Activated CD4-positive, alpha-beta T cell treated with anti-CD3 and anti-CD28 coated beads, Interleukin-2, amount 50 U/mL, for 48 hours (primary cell): ENCODE measurements around the gene PTP4A2.

Experiments
- DNase-seq, 2 experiments: peaks; one replicate each; pipeline ENCODE4 v3.0.0-alpha.2; 2020

Gene PTP4A2

DNA sequence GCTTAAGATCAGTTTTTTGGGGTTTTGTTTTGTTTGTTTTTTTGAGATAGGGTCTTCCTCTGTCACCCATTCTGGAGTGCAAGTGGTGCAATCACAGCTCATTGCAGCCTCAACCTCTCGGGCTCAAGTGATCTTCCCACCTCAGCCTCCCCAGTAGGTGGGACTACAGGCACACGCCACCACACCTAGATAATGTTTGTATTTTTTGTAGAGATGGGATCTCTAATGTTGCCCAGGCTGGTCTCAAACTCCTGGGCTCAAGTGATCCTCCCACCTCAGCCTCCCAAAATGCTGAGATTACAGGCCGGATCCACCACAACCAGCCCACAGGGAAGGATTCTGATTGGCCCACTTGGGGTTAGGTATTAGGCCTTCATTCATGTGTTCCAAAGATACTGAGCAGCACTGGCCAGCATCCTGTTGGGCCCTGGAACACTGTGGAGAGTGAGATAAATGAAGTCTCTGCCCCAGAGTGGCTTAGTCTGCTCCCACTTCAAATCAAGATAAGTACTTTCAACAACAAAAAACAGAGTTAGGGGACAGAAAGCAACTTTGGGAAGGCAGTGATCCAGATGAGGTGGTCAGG, 54.7 kb downstream of the PTP4A2 start:
- no peak for DNase-seq

DNA sequence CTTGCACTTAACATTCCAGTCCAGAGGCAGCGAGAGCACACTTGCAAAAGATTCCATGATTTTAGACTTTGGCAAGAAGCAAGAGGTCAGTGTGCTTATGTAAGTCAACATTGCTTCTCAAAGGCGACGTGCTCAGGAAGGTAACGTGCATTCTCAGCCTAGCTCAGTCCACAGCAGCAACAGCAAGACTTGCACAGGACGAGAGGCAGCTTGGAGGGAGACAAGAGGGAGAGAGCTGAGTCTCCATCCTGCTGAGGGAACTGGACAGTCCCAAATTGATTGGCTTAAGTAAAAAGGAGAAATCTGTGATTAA, 56.5 kb downstream of the PTP4A2 start:
- DNase-seq = no peak

DNA sequence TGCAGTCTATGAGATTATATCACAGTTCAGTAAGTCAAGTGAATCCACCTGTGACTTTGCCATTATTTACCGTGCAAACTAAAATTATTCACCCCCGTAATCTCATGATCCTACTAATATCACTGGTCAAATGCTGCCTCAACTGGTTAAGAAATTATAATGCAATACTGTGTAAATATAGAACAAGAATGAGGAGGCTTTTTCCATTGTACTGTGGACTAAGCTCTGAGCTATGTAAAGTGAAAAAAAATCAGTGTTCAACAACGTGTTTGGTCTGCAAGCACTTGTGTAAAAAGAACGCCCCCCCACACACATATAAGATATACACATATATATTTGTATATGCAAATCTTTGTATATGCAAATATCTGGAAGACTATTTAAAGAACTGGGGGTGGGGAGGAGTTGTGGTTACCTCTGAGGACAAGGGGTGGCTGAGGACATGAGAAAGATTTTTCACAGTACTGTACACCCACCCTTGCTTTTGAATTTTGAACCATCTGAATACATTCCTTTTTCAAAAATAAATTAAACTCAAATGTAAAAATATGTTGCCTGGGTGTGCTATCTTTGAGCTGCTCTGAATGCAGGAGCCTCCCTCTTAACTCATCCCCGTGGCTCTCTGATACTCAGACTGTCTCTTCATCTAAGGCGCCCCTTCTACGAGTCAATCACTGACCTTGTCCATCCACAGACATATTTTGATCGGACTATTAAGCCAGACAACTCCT, 57.0 kb downstream of the PTP4A2 start:
- no peak for DNase-seq

GRCh38 chr1:31879981-31880608, 58.1 kb downstream of the PTP4A2 start:
- no peak for DNase-seq

DNA sequence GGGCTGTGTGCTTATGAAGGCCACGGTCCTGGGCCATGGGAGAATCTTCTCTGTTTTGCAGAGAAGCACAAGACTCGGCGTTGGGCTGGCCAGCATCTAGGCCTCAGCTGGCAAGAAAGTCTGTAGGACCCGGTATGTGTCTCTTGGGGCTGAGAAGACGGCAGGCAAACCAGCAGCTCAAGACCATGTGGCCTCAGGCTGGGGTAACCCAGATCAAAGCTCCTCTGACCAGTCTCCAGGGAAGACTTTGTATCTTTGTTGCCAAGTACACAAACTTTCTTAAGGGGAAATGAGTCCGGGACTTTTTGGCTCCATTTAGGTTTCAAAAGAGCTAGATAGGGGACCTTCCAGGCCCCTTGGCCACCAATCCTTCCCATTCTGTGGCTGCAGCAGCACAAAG, 60.1 kb downstream of the PTP4A2 start:
- DNase-seq = no peak

GRCh38 chr1:31877544-31877943, 60.6 kb downstream of the PTP4A2 start:
- no peak for DNase-seq

DNA sequence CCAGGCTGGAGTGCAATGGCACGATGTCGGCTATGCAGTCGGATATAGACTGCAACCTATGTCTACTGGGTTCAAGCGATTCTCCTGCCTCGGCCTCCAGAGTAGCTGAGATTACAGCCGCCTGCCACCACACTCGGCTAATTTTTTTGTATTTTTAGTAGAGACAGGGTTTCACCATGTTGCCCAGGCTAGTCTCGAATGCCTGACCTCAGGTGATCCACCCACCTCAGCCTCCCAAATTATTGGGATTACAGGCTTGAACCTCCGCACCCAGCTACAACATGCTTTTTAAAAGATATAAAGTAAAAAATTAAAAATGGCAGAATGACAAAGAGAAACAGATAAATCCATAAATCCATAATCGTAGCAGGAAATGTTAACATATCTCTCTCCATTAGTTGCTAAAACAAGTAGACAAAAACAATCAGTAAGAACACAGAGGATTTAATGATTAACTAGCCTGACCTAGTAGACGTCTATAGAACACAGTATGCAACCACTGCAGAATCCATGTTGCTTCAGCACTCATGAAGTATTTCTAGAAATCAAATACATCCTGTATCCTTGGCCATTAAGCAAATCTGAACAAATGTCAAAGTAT, 62.4 kb downstream of the PTP4A2 start:
- no peak for DNase-seq

DNA sequence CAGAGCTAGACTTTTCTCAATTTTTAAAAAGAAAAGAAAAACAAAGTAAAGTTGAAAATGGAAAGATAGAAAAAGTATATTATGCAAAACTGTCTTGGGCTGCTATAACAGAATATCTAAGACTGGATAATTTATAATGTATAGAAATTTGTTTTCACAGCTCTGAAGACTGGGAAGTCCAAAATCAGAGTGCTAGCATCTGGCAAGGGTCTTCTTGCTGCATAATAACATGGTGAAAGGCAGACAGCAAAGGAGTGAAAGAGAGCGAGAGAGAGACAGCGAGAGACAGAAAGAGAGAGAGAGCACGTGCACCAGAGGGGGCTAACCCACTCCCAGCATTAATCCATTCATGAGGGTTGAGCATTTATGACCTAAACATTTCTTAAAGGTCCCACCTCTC, 63.2 kb downstream of the PTP4A2 start:
- DNase-seq = no peak

GRCh38 chr1:31872658-31873636, 65.2 kb downstream of the PTP4A2 start:
- DNase-seq = no peak

DNA sequence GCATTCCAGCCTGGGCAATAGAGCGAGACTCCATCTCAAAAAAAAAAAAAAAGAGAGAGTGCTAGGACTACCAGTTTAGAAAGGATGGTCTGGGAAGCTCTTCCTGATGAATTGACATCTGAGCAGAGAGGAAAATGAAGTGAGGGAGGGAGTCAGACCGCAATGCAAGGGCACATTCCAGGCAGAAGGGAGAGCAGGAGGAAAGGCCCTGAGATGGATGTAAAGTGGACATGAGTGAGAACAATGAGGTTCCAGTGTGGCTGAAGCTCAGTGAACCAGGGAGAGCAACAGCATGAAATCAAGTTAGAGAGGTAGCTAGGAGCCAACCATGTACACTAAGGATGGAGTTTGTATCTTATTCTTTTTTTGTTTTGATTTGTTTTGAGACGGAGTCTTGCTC, 66.5 kb downstream of the PTP4A2 start:
- DNase-seq = no peak

GRCh38 chr1:31870086-31870736, 68.0 kb downstream of the PTP4A2 start:
- no peak for DNase-seq

- DNase-seq = no peak
Observed at GRCh38 chr1:31869449-31869848, 68.7 kb downstream of the PTP4A2 start.

DNA sequence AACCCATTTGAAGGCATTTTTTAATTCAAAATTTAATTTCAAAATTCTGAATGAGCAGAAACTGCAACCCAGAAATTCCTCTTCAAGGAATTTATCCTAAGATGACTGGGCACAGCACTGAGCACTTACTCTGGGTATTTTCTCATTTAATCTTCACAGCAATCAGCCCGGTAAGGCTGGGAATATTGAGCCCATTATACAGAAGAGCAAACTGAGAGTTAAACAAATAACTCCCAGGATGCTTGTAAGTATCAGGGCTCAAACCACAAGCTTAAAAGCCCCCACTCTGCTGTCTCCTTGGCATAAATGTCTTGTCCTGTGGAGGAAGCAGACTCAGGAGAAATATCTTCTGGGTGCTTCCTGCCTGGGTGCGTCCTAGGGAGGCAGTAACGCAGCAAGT, 69.3 kb downstream of the PTP4A2 start:
- DNase-seq = no peak

GRCh38 chr1:31867546-31867945, 70.6 kb downstream of the PTP4A2 start:
- no peak for DNase-seq

- no peak for DNase-seq
Observed at GRCh38 chr1:31866450-31867032, 71.6 kb downstream of the PTP4A2 start.

DNA sequence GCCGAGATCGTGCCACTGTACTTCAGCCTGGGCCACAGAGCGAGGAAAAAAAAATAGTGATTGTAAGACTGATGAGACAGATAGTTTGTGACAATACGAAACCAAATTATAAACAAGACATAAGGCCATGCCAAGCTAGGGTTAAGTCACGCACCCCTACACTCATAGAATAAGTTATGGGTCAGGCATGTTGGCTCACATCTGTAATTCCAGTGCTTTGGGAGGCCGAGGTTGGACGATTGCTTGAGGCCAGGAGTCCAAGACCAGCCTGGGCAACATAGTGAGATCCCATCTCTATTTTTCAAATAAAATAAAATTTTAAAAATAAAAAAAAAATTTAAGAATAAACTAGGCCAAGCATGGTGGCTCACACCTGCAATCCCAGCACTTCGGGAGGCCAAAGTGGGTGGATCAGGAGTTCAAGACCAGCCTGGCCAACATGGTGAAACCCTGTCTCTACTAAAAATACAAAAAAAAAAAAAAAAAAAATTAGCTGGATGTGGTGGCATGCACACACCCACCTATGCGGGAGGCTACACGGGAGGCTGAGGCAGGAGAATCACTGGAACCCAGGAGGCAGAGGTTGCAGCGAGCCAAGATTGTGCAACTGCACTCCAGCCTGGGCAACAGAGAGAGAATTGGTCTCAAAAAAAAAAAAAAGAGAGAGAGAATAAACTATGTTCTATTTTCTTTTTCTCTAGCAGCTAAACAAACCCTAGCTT, 72.3 kb downstream of the PTP4A2 start:
- DNase-seq = no peak

GRCh38 chr1:31862071-31862470, 76.1 kb downstream of the PTP4A2 start:
- no peak for DNase-seq

- DNase-seq = no peak
Observed at GRCh38 chr1:31861346-31861745, 76.8 kb downstream of the PTP4A2 start.

DNA sequence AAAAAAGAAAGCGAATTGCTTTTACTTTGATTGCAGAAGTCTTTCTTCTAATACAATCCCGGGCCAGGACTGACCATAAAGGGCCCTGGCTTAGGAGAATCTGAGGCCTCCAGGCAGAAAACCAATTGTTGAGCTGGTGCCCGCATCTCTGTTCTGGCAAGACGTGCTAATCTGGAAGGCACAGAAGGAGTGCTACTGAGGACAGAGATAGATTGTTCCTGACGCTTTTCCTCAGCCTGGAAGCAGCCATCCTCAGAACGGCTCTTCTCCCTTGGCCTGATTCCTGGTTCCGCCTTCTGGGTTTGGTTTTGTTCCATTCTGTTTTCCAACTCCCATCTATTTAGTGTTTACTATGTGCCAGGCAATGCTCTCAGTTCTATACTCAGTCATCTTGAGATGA, 77.6 kb downstream of the PTP4A2 start:
- no peak for DNase-seq

DNA sequence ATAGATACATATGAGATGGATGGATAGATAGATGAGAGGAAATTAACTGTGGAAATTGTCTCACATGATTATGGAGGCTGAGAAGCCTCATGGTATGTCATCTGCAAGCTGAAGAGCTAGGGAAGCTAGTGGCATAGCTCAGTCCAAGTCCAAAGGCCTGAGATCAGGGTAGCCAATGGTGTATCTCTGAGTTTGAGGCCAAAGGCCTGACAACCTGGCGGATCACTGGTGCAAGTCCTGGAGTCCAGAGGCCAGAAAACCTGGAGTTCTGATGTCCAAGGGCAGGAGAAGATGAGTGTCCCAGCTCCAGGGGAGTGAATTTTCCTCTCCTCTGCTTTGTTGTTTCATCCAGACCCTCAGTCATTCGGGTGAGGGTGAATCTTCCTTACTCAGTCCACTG, 78.4 kb downstream of the PTP4A2 start:
- DNase-seq = no peak

DNA sequence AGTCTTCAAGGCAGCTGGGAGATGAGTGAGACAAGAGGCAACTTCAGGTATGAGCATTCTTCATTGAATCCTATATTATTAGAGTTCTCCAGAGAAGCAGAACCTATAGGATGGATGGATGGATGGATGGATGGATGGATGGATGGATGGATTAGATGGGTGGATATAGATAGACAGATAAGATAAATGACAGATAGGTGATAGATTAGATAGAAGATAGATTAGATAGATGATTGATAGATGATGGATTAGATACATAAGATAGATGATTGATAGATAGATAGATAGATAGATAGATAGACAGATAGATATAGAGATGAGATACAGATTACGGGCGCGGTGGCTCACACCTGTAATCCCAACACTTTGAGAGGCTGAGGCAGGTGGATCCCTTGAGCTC, 79.1 kb downstream of the PTP4A2 start:
- no peak for DNase-seq
